VCaP (cell line): ENCODE measurements around the gene ZNF784.

Experiments
- H3K27ac ChIP-seq: fragments of 450-650 bp; 2 replicates; pipeline ENCODE4 v1.5.1; 2017
- TF ChIP-seq, protein P1 (sequence below): fragments of 450-650 bp; conservative IDR thresholded peaks from 2 replicates; pipeline ENCODE4 v1.5.1; 2017; ENCODE audit warnings: mild to moderate bottlenecking, moderate library complexity

Gene ZNF784

DNA sequence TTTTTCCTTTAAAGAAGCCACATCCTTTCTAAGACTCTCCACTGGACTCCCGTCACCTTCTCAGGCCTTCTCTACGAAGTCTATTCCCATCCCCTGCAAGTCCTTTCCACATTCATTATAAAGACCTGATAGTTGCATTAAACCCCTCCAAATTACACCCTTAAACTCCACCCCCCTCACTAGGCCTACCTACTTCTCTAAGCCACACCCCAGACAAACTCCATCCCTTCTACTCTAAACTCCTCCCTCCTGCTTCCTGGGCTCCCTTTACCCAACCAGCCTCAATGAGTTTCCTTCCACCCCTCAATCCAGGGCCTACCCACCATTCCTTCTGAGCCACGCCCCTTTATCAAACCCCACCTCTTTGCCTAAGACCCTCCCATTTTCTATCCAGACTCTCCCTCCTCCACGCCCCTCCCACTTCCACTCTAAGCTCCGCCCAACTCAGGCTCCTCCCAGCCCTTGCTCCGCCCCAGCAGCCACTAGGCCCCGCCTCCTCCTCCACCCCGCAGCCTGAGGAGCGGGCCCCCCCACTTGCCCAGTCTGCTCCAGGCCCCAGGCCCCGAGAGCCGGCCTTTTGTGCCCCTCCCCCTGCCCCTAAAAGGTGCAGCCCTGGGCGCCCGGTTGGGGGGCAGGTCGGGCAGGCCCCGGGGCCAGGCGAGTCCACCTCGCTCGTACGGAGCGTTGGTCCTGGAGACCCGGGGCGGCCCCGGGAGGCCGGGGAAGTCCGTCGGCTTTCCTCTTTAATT is 25.5 kb downstream of the ZNF784 start:
- H3K27ac ChIP-seq, result peak overlapping the region; percentile 99
- TF ChIP-seq, protein P1, sequence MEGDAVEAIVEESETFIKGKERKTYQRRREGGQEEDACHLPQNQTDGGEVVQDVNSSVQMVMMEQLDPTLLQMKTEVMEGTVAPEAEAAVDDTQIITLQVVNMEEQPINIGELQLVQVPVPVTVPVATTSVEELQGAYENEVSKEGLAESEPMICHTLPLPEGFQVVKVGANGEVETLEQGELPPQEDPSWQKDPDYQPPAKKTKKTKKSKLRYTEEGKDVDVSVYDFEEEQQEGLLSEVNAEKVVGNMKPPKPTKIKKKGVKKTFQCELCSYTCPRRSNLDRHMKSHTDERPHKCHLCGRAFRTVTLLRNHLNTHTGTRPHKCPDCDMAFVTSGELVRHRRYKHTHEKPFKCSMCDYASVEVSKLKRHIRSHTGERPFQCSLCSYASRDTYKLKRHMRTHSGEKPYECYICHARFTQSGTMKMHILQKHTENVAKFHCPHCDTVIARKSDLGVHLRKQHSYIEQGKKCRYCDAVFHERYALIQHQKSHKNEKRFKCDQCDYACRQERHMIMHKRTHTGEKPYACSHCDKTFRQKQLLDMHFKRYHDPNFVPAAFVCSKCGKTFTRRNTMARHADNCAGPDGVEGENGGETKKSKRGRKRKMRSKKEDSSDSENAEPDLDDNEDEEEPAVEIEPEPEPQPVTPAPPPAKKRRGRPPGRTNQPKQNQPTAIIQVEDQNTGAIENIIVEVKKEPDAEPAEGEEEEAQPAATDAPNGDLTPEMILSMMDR, result no peak

GRCh38 chr19:55598034-55598433 is 26.3 kb downstream of the ZNF784 start:
- TF ChIP-seq, protein P1, result no peak
- peak overlapping the region; percentile 99; the same call in 1 of the 2 replicates for H3K27ac ChIP-seq

- no peak overlapping the region for H3K27ac ChIP-seq
- TF ChIP-seq, protein P1, result no peak
Observed at GRCh38 chr19:55597501-55597921, 26.9 kb downstream of the ZNF784 start.

DNA sequence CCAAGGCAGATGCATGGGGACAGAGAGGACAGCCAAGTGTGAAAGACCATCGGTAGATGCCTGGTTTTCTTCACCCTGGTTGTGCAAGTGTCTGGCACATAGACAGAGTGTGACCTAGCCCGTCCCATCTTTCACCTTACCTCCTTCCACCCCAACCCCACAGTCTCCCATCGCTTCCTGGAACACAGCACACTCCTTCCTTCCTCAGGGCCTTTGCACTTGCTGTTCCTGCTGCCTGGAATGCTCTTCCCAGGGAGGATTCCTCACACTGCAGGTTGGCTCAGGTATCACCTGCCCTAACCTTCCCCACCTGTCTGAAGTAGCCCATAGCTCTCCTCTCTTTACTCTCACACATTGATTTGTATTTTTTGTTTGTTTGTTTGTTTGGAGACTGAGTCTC is 28.1 kb downstream of the ZNF784 start:
- H3K27ac ChIP-seq, result no peak overlapping the region
- TF ChIP-seq, protein P1, result no peak

DNA sequence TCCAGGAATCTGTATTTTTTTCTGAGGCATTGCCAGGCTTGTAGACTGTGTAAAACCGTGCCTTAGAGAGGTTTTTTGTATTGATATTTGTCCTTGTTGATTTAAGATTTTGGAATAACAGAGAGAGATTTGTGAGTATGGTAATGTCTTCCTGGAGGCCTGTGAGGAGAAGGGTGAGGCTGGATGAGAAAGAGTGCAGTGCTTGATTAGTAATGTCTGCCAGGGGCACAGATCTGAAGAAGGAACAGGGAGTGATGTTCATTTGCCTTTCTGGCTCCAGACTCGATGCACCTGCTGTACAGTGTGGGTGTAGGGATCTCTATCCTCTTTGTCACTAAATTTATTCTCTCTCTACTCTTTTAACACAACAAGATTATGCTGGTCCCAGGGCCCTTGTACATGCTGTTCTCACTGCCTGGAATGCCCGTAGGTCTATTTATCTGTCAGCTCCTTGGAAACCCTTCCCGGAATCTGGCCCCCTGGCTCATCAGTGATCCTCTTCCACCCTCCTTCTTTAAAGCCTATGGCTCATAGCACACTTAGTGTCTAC is 29.3 kb downstream of the ZNF784 start:
- H3K27ac ChIP-seq, result no peak overlapping the region
- TF ChIP-seq, protein P1, result no peak

GRCh38 chr19:55593096-55593772 is 31.1 kb downstream of the ZNF784 start:
- TF ChIP-seq, protein P1, result no peak
- no peak overlapping the region for H3K27ac ChIP-seq

- no peak overlapping the region for H3K27ac ChIP-seq
- TF ChIP-seq, protein P1, result no peak
Observed at GRCh38 chr19:55592391-55593090, 31.8 kb downstream of the ZNF784 start.
